H1 (cell line): ENCODE measurements around the gene NOTUM. TPM values are rescaled to one million over a fixed set of nuclear protein-coding genes. Genes with fewer than 3 reads are reported as not detected.

Source experiments
- CTCF ChIA-PET: fragments of 300-600 bp; sonication (Branson Sonifier 250); formaldehyde crosslinking; loops from one replicate; lab custom pipeline; 2021; ENCODE audit not compliant: partially characterized antibody; lab: Charles Lee
- POLR2A ChIA-PET: fragments of 300-600 bp; sonication (Branson Sonifier 250); formaldehyde crosslinking; loops from one replicate; lab custom pipeline; 2021; ENCODE audit warnings: inconsistent platforms; ENCODE audit not compliant: partially characterized antibody; lab: Charles Lee
- DNase-seq, 2 experiments: peaks; one replicate each; pipeline versions ENCODE4 v3.0.0 to v3.0.0-alpha.2; 2010 to 2022; ENCODE audit warnings: low spot score in 2 of 2, low read depth in 1 of 2, mixed read lengths in 1 of 2
- FAIRE-seq: peaks from 2 replicates; lab custom pipeline; 2011; peaks lifted over from hg19 to GRCh38; lab: Jason Lieb, UNC
- H2AFZ ChIP-seq: 2 replicates; pipeline ENCODE4 v1.8.1; 2012; ENCODE audit warnings: low read length, inconsistent platforms
- H2AK5ac ChIP-seq: 2 replicates; pipeline ENCODE4 v1.6.1; 2013; ENCODE audit warnings: low read depth, low read length
- H2BK120ac ChIP-seq: replicated peaks from 2 replicates; pipeline ENCODE3; 2013; ENCODE audit warnings: low read depth, low read length, inconsistent platforms
- H2BK12ac ChIP-seq: 2 replicates; pipeline ENCODE4 v1.6.1; 2013; ENCODE audit warnings: low read depth, low read length
- H2BK15ac ChIP-seq: 2 replicates; pipeline ENCODE4 v1.6.1; 2013; ENCODE audit warnings: low read length
- H2BK20ac ChIP-seq: 2 replicates; pipeline ENCODE4 v1.6.1; 2013; ENCODE audit warnings: low read length
- H2BK5ac ChIP-seq: 2 replicates; pipeline ENCODE4 v1.6.1; 2013; ENCODE audit warnings: low read depth, low read length
- H3K14ac ChIP-seq: 2 replicates; pipeline ENCODE4 v1.6.1; 2013; ENCODE audit warnings: inconsistent platforms; ENCODE audit not compliant: insufficient read length
- H3K18ac ChIP-seq: 2 replicates; pipeline ENCODE4 v1.6.1; 2013; ENCODE audit warnings: low read length; ENCODE audit errors: extremely low read depth
- H3K23ac ChIP-seq: 2 replicates; pipeline ENCODE4 v1.6.1; 2013; ENCODE audit warnings: inconsistent platforms; ENCODE audit not compliant: insufficient read length
- H3K23me2 ChIP-seq: 2 replicates; pipeline ENCODE4 v1.6.1; 2013; ENCODE audit warnings: low read depth, low read length
- H3K27ac ChIP-seq: 2 replicates; pipeline ENCODE4 v1.6.1; 2011; ENCODE audit warnings: low read depth, low read length, inconsistent platforms
- H3K27me3 ChIP-seq, 4 experiments: replicated peaks in 1 of 4; 1 replicate in 1 of 4; 2 replicates in 3 of 4; pipeline versions ENCODE4 v1.6.1 to v1.8.1; 2011 to 2013; ENCODE audit warnings: low read length in 3 of 4, mild to moderate bottlenecking in 3 of 4, inconsistent platforms in 2 of 4, mixed read lengths in 2 of 4, moderate library complexity in 1 of 4; ENCODE audit not compliant: control insufficient read depth in 3 of 4, insufficient read depth in 3 of 4; ENCODE audit errors: extremely low read depth in 1 of 4
- H3K36me3 ChIP-seq, 4 experiments: 2 replicates each; pipeline versions ENCODE4 v1.6.1 to v1.8.1; 2011 to 2013; ENCODE audit warnings: mild to moderate bottlenecking in 4 of 4, low read length in 3 of 4, moderate library complexity in 2 of 4, control low read depth in 1 of 4, inconsistent platforms in 1 of 4; ENCODE audit not compliant: insufficient read depth in 4 of 4, control insufficient read depth in 2 of 4
- H3K4ac ChIP-seq: replicated peaks from 2 replicates; pipeline ENCODE3; 2013; ENCODE audit warnings: low read length, low read depth, mixed read lengths, inconsistent platforms; ENCODE audit not compliant: insufficient read length
- H3K4me1 ChIP-seq, 4 experiments: replicated peaks in 1 of 4; 1 replicate in 1 of 4; 2 replicates in 3 of 4; pipeline versions ENCODE4 v1.6.1 to v1.8.1; 2011 to 2013; ENCODE audit warnings: low read length in 3 of 4, inconsistent platforms in 2 of 4, mixed read lengths in 1 of 4; ENCODE audit not compliant: insufficient read depth in 4 of 4, control insufficient read depth in 3 of 4
- H3K4me2 ChIP-seq, 2 experiments: 2 replicates each; pipeline versions ENCODE4 v1.6.1 to v1.8.1; 2011 to 2013; ENCODE audit warnings: low read depth in 2 of 2, low read length in 2 of 2, control low read depth in 1 of 2, inconsistent platforms in 1 of 2, mild to moderate bottlenecking in 1 of 2; ENCODE audit not compliant: insufficient read depth in 1 of 2
- H3K4me3 ChIP-seq, 4 experiments: fragments of 200-600, 300-600 bp in 1 of 4; sonication (generic), shearing (Covaris generic), sonication (Bioruptor Twin) in 1 of 4; 2 replicates each; pipeline versions ENCODE4 v1.5.1 to v1.8.1; 2011 to 2016; ENCODE audit warnings: low read length in 4 of 4, low read depth in 3 of 4, control low read depth in 2 of 4, inconsistent platforms in 2 of 4, mild to moderate bottlenecking in 2 of 4, mixed read lengths in 1 of 4, moderate library complexity in 1 of 4; ENCODE audit not compliant: insufficient read depth in 2 of 4; ENCODE audit errors: extremely low read depth in 1 of 4
- H3K56ac ChIP-seq: replicated peaks from 2 replicates; pipeline ENCODE3; 2013; ENCODE audit warnings: low read depth, mild to moderate bottlenecking, mixed read lengths, low read length, inconsistent platforms; ENCODE audit not compliant: insufficient read length
- H3K79me1 ChIP-seq: 2 replicates; pipeline ENCODE4 v1.6.1; 2013; ENCODE audit warnings: low read depth, low read length, control low read depth
- H3K79me2 ChIP-seq, 2 experiments: 2 replicates each; pipeline versions ENCODE4 v1.6.1 to v1.8.1; 2012 to 2013; ENCODE audit warnings: low read length in 2 of 2, mild to moderate bottlenecking in 2 of 2, inconsistent platforms in 1 of 2; ENCODE audit not compliant: insufficient read depth in 2 of 2, control insufficient read depth in 1 of 2
- H3K9ac ChIP-seq, 4 experiments: replicated peaks in 1 of 4; 1 replicate in 1 of 4; 2 replicates in 3 of 4; pipeline versions ENCODE4 v1.6.1 to v1.8.1; 2011 to 2013; ENCODE audit warnings: low read depth in 3 of 4, low read length in 3 of 4, control low read depth in 2 of 4, mild to moderate bottlenecking in 2 of 4, moderate library complexity in 2 of 4, inconsistent platforms in 1 of 4; ENCODE audit errors: extremely low read depth in 1 of 4
- H3K9me3 ChIP-seq, 2 experiments: 2 replicates each; pipeline versions ENCODE4 v1.6.1 to v1.8.1; 2012 to 2013; ENCODE audit warnings: mild to moderate bottlenecking in 2 of 2, moderate library complexity in 2 of 2, control low read depth in 1 of 2, inconsistent platforms in 1 of 2, low read depth in 1 of 2, low read length in 1 of 2, mixed read lengths in 1 of 2; ENCODE audit not compliant: insufficient read depth in 2 of 2
- H4K20me1 ChIP-seq, 2 experiments: replicated peaks in 1 of 2; 2 replicates each; pipeline versions ENCODE3 to v1.8.1; 2011 to 2013; ENCODE audit warnings: inconsistent platforms in 2 of 2, low read length in 2 of 2, mild to moderate bottlenecking in 1 of 2; ENCODE audit not compliant: insufficient read depth in 2 of 2, control insufficient read depth in 1 of 2
- H4K5ac ChIP-seq: 2 replicates; pipeline ENCODE4 v1.6.1; 2013; ENCODE audit warnings: low read length, low read depth, mixed read lengths, inconsistent platforms; ENCODE audit not compliant: insufficient read length
- H4K8ac ChIP-seq: 2 replicates; pipeline ENCODE4 v1.8.0; 2013; ENCODE audit warnings: mild to moderate bottlenecking, moderate library complexity, low read length, inconsistent platforms; ENCODE audit not compliant: insufficient read depth; ENCODE audit errors: extremely low read depth
- H4K91ac ChIP-seq: replicated peaks from 2 replicates; pipeline ENCODE3; 2013; ENCODE audit warnings: low read length, mixed read lengths, inconsistent platforms; ENCODE audit not compliant: insufficient read length
- ASH2L ChIP-seq: fragments of 200-600, 300-600 bp; sonication (generic); IDR thresholded peaks from one replicate; pipeline ENCODE4 v1.7.1; 2017; ENCODE audit warnings: low read length
- SRF ChIP-seq: IDR thresholded peaks from 2 replicates; pipeline ENCODE4 v1.6.1; 2011; ENCODE audit warnings: mild to moderate bottlenecking, low read depth, low read length, moderate library complexity
- whole genome bisulfite sequencing, 2 experiments: shearing (Covaris generic) in 1 of 2; methylation state at CpG; one replicate each; pipeline versions ENCODE4 v1.1.6 to v1.1.7; 2013 to 2015; ENCODE audit warnings: low lambda C conversion rate in 2 of 2, mixed read lengths in 2 of 2, inconsistent platforms in 1 of 2, low coverage in 1 of 2, missing lambda C conversion rate in 1 of 2; ENCODE audit not compliant: insufficient replicate concordance in 2 of 2, insufficient coverage in 1 of 2, insufficient read length in 1 of 2; ENCODE audit errors: extremely low coverage in 1 of 2, missing lambda C conversion rate in 1 of 2; 5-methylcytosine and 5-hydroxymethylcytosine counted together
- polyA plus RNA-seq, 7 experiments: library from polyadenylated mRNA; depleted of rRNA in 3 of 7; stranded (reverse) in 5 of 7; unstranded in 2 of 7; fragments of >200 nt in 5 of 7; fragments of 200-250 nt in 2 of 7; gene quantifications; 1 replicate in 5 of 7; 2 replicates in 1 of 7; 4 replicates in 1 of 7; pipeline versions ENCODE4 v1.2.1 to v1.2.3, GENCODE V29; 2011 to 2013; ENCODE audit warnings: missing spikeins in 2 of 7, mixed read lengths in 2 of 7
- total RNA-seq: library from RNA; stranded (reverse); fragmentation: NEBNext Ultra II Directional; extraction: Animal tissue kit (Norgen Biotek cat#: 25700); gene quantifications from 2 replicates; pipeline ENCODE4 v1.2.1, GENCODE V29; 2021

The NOTUM gene
- total and polyA plus RNA-seq, 2 of the 8 experiments (the other 6 are each of a cell fraction or from before 2014, with no cell fraction given): 0.45 to 0.76 TPM

GRCh38 chr17:82007228-82007494 lies 46.2 kb upstream of the NOTUM start:
- Histone ChIP-seq H3K27me3 (no peaks in the 10 kb centered on the region), H3K23ac (no peak overlapping the region), H2AFZ (no peak overlapping the region), H3K4ac (no peak overlapping the region), H2BK12ac (no peak overlapping the region), H3K79me1 (peaks cover 3% of the 10 kb centered on the region), H3K56ac (no peak overlapping the region), H4K20me1 (peaks cover 3 to 4% of the 10 kb centered on the region in 2 experiments), H3K79me2 (no peaks in the 10 kb centered on the region), H4K5ac (no peak overlapping the region), H2BK5ac (no peak overlapping the region), H4K8ac (no peak overlapping the region), H3K4me2 (no peak overlapping the region), H3K27ac (no peak overlapping the region), H3K36me3 (no peaks in the 10 kb centered on the region; a peak in 2 of 8 replicates), H3K23me2 (0 out of 2 replicates have a peak, but pooled peaks cover 1% of the 10 kb centered on the region), H3K9ac (no peak overlapping the region), H2BK120ac (no peak overlapping the region), H2BK15ac (no peak overlapping the region), H2BK20ac (no peak overlapping the region), H3K14ac (no peak overlapping the region), H3K9me3 (no peaks in the 10 kb centered on the region), H4K91ac (no peak overlapping the region), H3K4me1 (peaks cover 0 to 1% (median 0%) of the 10 kb centered on the region in 4 experiments; a peak in 1 of 7 replicates), H2AK5ac (no peak overlapping the region), H3K4me3 (no peak overlapping the region), H3K18ac (no peak overlapping the region)
- DNase-seq (no peak), FAIRE-seq (no peak)
- ChIA-PET CTCF (interaction anchor here (0.7 kb wide), 1 partner anchor 47 kb away, joined by 3 read pairs; no protein-coding TSS in a partner anchor), POLR2A (interaction anchor here (1.2 kb wide), 1 partner anchor 48 kb away, joined by 3 read pairs; no protein-coding TSS in a partner anchor)
- WGBS, 2 experiments: 82% methylated on average over 6 of the region's 6 CpGs; no CpG with 5 or more reads in 1 of the 2 experiments
- TF ChIP-seq ASH2L (no peak), SRF (no peak)
